Activated CD8-positive, alpha-beta memory T cell treated with anti-CD3 and anti-CD28 coated beads, Interleukin-2, amount 50 U/mL, for 4 hours (primary cell): ENCODE data around the gene MANF.
A peak's percentile ranks its signal among the peaks of the same experiment; 100 is the strongest.

ENCODE experiments used
- DNase-seq: peaks from one replicate; pipeline ENCODE4 v3.0.0-alpha.2; 2020

MANF gene

DNA sequence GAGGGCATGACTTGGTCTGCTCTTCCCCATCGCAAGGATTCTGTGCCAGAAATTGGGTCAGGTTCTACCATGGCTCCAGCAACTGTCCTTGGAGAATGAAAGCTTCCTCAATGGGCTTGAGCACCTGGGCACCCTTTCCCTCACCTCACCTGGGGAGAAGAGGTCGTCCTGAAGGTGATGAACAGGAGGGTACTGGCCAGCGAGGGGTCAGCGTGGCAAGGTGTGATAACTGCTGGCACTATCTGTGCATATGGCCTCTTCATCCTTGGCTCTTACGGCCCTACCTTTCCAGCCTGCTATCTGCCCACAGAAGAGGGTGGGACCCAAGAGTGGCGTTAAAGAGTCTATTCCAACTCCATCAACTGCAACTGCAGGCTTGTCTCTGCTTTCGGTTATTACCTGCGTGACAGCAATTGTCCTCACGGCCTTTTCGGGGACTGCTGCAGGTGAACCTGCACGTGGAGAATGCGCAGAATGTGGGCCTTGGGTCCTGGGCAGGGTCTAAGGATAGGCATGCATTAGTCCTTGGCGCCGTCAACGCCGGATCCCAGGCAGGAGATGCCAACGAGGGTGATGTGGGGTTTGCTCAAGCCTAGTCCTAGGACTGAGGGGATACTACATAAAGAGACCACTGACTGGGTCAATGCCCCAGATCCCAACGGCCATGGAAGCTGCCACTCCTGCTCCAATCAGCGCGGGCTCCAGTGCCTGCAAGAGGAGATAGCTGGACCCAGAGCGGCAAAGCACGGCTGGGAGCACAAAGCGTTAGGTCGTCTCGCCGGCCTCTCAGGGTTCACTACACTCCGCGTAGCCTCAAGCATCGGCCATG, 5.4 kb downstream of the MANF start:
- no peak for DNase-seq

- DNase-seq, result peak; percentile 98
Measured at GRCh38 chr3:51391075-51391565, 6.0 kb downstream of the MANF start, which contains the start of gene RBM15B. Gene RBM15B, plus strand, starts transcription at chr3:51391285. Its CDS starts 115 bp downstream, at chr3:51391400.

GRCh38 chr3:51391566-51392354, 6.7 kb downstream of the MANF start:
- DNase-seq, result peak; percentile 48

GRCh38 chr3:51392355-51393133, 7.5 kb downstream of the MANF start:
- no peak for DNase-seq

DNA sequence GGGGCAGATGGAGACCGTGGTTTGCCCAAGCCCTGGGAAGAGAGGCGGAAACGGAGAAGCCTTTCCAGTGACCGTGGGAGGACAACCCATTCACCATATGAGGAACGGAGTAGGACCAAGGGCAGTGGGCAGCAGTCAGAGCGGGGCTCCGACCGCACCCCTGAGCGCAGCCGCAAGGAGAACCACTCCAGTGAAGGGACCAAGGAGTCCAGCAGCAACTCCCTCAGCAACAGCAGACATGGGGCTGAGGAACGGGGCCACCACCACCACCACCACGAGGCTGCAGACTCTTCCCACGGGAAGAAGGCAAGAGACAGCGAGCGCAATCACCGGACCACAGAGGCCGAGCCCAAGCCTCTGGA, 8.0 kb downstream of the MANF start:
- no peak for DNase-seq

- DNase-seq, result no peak
Measured at GRCh38 chr3:51393564-51393963, 8.5 kb downstream of the MANF start.

DNA sequence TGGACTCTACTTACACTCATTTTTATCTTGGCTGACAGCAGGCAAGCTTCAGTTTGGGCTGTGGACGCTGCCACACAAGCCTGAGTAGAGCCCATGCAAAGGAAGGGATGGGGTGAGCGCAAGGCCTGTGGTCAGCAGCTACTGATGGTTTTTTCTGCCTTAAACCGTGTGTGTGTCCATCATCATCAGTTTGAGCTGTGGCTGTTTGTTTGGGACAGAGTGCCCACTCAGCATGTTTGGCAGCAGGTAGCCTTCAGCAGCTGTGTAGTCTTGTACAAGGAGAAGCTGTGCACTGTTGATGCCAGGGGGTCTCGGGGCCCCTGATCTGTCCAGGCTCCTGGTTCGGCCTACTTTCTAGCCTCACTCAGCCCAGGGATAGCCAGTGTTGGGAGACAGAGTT, 9.4 kb downstream of the MANF start:
- no peak for DNase-seq

DNA sequence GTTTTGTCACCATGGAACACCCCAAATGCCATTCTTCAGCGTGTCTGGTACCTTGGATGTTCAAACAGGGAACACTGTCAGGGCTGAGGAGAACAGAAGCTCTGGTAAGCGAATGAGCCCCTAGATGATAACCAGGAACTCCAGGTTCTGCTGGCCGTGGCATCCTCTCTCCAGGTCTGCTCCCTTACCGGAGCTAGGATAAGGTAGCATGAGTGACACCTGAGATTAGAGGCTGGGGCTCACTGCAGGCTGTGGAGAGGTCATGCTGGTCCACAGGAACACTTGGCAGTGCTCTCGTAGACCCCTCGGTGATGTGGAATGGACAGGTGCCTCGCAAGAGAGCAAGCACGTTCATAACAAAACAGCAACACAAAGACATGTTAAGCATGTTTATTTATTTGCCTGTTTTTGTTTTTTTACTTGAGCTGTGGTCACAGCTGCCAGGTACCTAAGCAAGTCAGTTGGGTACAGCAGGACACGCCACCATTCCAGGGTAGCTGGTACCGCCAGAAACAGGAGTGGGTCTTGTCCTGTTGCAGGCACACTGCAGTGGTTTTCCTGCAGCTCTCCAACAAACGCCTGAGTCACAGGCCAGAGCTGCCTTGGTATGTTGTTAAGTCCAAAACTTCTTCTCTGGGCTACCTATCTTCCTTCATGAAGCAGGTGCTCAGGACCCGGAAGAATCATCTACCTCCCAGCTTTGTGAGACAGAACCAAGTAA, 10.6 kb downstream of the MANF start:
- no peak for DNase-seq

GRCh38 chr3:51396401-51396800, 11.3 kb downstream of the MANF start:
- DNase-seq, result no peak

DNA sequence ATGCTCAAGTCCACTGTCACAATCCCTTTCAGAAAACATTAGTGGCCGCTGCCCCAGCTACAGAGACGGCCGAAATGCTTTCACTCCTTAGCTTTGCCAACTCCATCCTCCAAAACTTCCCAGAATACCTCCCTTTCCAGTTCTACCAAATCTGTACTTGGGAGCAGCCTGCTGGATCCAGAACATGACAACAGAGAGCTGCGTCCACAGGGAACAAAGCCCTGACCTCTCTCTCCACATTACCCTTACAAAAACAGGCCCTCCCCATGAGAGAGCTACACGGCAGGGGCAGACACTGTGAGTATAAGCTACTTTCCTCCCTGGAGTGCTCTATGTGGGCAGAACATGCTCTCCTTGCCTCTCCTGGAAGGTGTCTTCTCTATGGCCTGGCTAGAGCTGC, 12.3 kb downstream of the MANF start:
- DNase-seq, result no peak

GRCh38 chr3:51398595-51399310, 13.7 kb downstream of the MANF start:
- no peak for DNase-seq

DNA sequence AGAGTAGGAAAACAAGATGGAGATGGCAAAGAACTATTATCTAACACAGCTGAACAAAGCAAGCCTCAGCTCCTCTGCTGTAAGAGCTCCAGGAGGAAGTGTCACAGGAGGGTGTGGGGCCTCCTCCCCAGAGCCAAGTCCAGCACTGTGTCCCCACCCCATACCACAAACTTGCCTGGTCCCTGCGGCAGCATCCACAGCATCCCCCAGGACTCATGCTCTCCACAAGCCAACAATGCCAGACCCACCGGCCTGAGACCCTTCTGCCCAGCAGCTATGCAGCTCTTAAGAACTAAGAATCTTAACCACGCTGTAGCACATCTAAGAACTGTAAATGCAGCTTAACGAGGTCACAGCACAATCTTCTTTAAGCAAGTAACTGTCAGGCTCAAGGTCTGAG, 15.1 kb downstream of the MANF start:
- DNase-seq, result no peak

DNA sequence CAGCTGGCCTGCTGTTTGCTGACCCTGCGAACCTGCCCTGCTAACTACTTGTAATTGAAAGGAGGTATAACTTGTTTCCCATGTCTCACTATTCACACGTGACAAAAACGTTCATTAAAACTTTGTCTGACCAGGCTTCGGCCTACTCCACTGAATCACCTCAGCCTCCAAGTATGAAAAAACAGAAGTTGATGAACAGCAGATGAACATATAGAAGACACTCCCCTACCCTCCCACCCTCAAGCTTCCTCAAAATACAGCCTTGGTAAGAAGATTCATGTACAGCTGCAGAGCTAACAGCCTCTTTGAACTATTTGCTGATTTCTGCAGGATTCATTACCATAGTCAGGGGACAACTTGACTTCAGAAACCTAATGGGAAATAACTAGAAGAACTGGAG, 16.6 kb downstream of the MANF start:
- DNase-seq, result no peak

DNA sequence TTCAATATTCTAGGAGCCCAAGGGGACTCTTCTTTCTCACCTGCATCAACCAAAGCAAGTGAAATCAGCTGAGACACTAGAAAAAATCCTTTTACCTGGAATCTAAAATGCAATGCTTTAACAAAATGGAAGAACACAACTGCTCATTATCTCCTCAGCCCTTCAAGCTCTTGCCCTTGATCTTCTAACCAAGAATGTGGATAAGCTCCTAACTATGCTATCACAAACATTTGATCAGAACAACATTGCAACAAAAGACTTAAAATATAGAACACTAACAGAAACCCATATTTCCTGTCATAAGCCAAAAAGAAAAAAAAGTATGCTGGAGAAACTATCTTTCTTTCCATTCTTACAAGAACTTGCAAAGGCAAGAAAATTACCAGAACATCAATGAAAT, 18.6 kb downstream of the MANF start:
- no peak for DNase-seq

- DNase-seq, result no peak
Measured at GRCh38 chr3:51408021-51408420, 22.9 kb downstream of the MANF start.

- no peak for DNase-seq
Measured at GRCh38 chr3:51408813-51409212, 23.7 kb downstream of the MANF start.

- DNase-seq, result no peak
Measured at GRCh38 chr3:51422211-51422610, 37.1 kb downstream of the MANF start.

GRCh38 chr3:51426921-51427320, 41.8 kb downstream of the MANF start:
- DNase-seq, result no peak

DNA sequence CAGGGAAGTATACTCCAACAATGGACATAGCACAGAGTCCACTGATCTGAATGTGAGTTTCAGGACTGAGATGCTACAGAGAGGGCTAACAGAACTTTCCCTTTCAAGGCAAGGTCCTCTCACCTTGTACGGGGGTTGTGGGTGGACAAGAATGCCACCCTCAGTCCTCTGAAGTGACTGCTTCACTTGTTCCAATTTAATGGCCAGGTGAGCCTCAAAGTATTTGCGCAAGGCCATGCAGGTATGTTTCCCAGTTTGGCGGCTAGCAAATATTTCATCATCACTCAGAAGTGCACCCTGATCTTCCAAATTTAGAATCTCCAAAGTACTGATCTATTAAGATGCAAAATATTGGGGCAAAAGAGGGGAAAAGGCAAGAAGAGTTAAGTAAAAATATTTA, 44.0 kb downstream of the MANF start:
- no peak for DNase-seq

DNA sequence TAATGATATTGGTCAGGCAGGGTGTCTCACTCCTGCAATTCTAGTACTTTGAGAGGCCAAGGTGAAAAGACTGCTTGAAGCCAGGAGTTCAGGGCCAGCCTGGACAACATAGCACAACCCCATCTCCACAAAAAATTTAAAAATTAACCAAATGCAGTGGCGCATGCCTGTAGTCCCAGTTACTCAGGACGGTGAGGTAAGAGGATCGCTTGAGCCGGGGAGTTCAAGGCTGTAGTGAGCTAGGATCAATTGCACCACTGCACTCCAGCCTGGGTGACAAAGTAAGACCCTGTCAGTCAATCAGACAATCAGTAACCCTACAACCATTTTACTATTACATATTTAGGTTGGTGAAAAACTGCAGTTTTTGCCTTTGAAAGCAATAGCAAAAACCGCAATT, 49.0 kb downstream of the MANF start:
- no peak for DNase-seq

- DNase-seq, result peak; percentile 31
Measured at GRCh38 chr3:51434746-51435327, 49.7 kb downstream of the MANF start.
